Fibroblast of lung (primary cell): ENCODE results near the gene DLGAP1.

ENCODE experiments used
- EZH2 ChIP-seq: IDR thresholded peaks from 2 replicates; pipeline ENCODE4 v1.5.1; 2012; ENCODE audit warnings: low read length, control low read depth, mild to moderate bottlenecking; ENCODE audit errors: missing control alignments
- TF ChIP-seq, protein P1 (sequence below), 2 donors: IDR thresholded peaks in 1 of 2; conservative IDR thresholded peaks in 1 of 2; 1 replicate in 1 of 2; 2 replicates in 1 of 2; pipeline ENCODE4 v1.5.1; 2011 to 2012; ENCODE audit warnings: low read length in 2 of 2, control low read depth in 1 of 2, inconsistent platforms in 1 of 2, low read depth in 1 of 2, mild to moderate bottlenecking in 1 of 2

DNA sequence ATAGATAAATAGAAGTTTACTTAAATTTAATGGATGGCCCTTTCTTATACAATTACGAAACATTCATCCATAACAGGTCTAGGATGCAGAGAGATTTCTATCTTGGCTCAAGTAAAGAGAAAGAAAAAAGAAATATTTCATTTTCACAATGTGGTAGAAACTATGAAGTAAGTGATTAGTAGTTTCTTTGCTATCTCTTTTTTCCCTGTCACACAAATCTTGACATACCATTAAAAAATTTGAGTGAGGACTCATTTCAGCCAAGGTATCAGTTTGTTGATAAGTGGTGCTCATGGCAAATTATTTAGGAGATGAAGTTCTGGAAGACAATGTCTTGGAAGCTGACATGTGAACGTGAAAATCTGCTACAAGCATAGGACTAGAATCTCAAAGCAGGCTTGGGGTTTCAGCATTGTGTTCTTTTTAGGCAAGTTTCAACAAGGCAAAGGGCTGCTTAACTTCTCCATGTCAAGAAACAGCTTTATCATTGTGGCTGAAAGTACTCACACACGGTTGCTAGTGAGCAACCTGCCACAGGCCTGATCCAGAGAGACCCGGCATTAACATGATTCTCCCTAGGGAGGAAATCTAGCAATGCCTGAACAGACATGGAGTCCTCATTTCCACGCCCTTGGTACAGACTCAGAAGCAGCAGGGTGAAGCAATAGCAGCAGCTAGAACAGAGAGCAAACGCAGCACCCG lies 414.6 kb downstream of the DLGAP1 start:
- TF ChIP-seq, protein P1, sequence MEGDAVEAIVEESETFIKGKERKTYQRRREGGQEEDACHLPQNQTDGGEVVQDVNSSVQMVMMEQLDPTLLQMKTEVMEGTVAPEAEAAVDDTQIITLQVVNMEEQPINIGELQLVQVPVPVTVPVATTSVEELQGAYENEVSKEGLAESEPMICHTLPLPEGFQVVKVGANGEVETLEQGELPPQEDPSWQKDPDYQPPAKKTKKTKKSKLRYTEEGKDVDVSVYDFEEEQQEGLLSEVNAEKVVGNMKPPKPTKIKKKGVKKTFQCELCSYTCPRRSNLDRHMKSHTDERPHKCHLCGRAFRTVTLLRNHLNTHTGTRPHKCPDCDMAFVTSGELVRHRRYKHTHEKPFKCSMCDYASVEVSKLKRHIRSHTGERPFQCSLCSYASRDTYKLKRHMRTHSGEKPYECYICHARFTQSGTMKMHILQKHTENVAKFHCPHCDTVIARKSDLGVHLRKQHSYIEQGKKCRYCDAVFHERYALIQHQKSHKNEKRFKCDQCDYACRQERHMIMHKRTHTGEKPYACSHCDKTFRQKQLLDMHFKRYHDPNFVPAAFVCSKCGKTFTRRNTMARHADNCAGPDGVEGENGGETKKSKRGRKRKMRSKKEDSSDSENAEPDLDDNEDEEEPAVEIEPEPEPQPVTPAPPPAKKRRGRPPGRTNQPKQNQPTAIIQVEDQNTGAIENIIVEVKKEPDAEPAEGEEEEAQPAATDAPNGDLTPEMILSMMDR (conservative IDR thresholded peaks at IDR 0.05 in 1 of 2, IDR thresholded peaks at IDR 0.05 in 1 of 2; ENCODE audit: low read depth in 1 of 2, low read length in 2 of 2) = no peak
- TF ChIP-seq EZH2 = no peak
